ENCODE results near the gene DPP10. TPM values are rescaled to one million over a fixed set of nuclear protein-coding genes. Genes with fewer than 3 reads are reported as not detected.

The DPP10 gene
- total and polyA plus RNA-seq, 10 donors: 0.02 TPM; not detected in 9

- Histone ChIP-seq H3K27ac (no peak overlapping the region), H3K27me3 (replicated peaks in 1 of 7) (no peaks in the 10 kb centered on the region), H3K4me3 (no peak overlapping the region), H3K36me3 (no peaks in the 10 kb centered on the region), H3K9me3 (peaks cover 0 to 6% (median under 1%) of the 10 kb centered on the region in 8 donors), H3K4me1 (no peaks in the 10 kb centered on the region)
- DNase-seq: no peak
- TF ChIP-seq POLR2A (IDR thresholded peaks at IDR 0.05) (no peak), CTCF (IDR thresholded peaks at IDR 0.05 in 8 of 11, conservative IDR thresholded peaks at IDR 0.05 in 3 of 11) (no peak), POLR2AphosphoS5 (IDR thresholded peaks at IDR 0.05) (no peak)
- intact Hi-C loops (cut with DNase I; ENCODE audit: low total_unique reads): no loop called here
- 62 to 86% (median 79%) methylated on average over 3 of the region's 3 CpGs for WGBS, 5 donors
Observed at GRCh38 chr2:115842306-115842705, 1399.9 kb downstream of the DPP10 start.

GRCh38 chr2:115848192-115848591 lies 1405.8 kb downstream of the DPP10 start:
- 91 to 94% (median 92%) methylated on average over 14 of the region's 14 CpGs for WGBS, 5 donors
- peaks cover 0 to 33% (median 10%) of the 10 kb centered on the region in 8 donors for H3K9me3 ChIP-seq
- H3K36me3 ChIP-seq: no peaks in the 10 kb centered on the region
- peak; percentile 51 for DNase-seq
- no peak overlapping the region for H3K4me3 ChIP-seq
- H3K27ac ChIP-seq: no peak overlapping the region
- no peaks in the 10 kb centered on the region for H3K27me3 ChIP-seq (replicated peaks in 1 of 7)
- no peaks in the 10 kb centered on the region for H3K4me1 ChIP-seq
- intact Hi-C loops (cut with DNase I; ENCODE audit: low total_unique reads): no loop called here
- TF ChIP-seq POLR2A (IDR thresholded peaks at IDR 0.05) (no peak), CTCF (IDR thresholded peaks at IDR 0.05 in 8 of 11, conservative IDR thresholded peaks at IDR 0.05 in 3 of 11) (no peak), POLR2AphosphoS5 (IDR thresholded peaks at IDR 0.05) (no peak)

- TF ChIP-seq CTCF (IDR thresholded peaks at IDR 0.05 in 8 of 11, conservative IDR thresholded peaks at IDR 0.05 in 3 of 11) (no peak), POLR2AphosphoS5 (IDR thresholded peaks at IDR 0.05) (no peak), POLR2A (IDR thresholded peaks at IDR 0.05) (no peak)
- DNase-seq: no peak
- H3K27me3 ChIP-seq (replicated peaks in 1 of 7): no peaks in the 10 kb centered on the region
- intact Hi-C loops (cut with DNase I; ENCODE audit: low total_unique reads): no loop called here
- H3K4me3 ChIP-seq: no peak overlapping the region
- H3K9me3 ChIP-seq: peaks cover 0 to 9% (median 0%) of the 10 kb centered on the region in 8 donors
- H3K4me1 ChIP-seq: no peaks in the 10 kb centered on the region
- no peaks in the 10 kb centered on the region for H3K36me3 ChIP-seq
- H3K27ac ChIP-seq: no peak overlapping the region
Observed at GRCh38 chr2:115867024-115867423, 1424.6 kb downstream of the DPP10 start.

GRCh38 chr2:115874427-115874826 lies 1432.0 kb downstream of the DPP10 start:
- Histone ChIP-seq H3K4me3 (no peak overlapping the region), H3K27ac (no peak overlapping the region), H3K36me3 (no peaks in the 10 kb centered on the region), H3K4me1 (no peaks in the 10 kb centered on the region), H3K27me3 (replicated peaks in 1 of 7) (no peaks in the 10 kb centered on the region), H3K9me3 (peaks cover 0 to 8% (median 0%) of the 10 kb centered on the region in 8 donors)
- 65 to 84% (median 75%) methylated on average over 3 of the region's 3 CpGs for WGBS, 5 donors
- no peak for DNase-seq
- intact Hi-C loops (cut with DNase I; ENCODE audit: low total_unique reads): no loop called here
- TF ChIP-seq CTCF (IDR thresholded peaks at IDR 0.05 in 8 of 11, conservative IDR thresholded peaks at IDR 0.05 in 3 of 11): no peak
- TF ChIP-seq POLR2AphosphoS5 (IDR thresholded peaks at IDR 0.05): no peak
- TF ChIP-seq POLR2A (IDR thresholded peaks at IDR 0.05): no peak
